Trophoblast cell (in vitro differentiated cells and primary cell): ENCODE measurements around the gene ADK.

Experiments
- DNase-seq, 2 donors: peaks; one replicate each; pipeline ENCODE4 v3.0.0-alpha.2; 2016
- H2AFZ ChIP-seq: 2 replicates; pipeline ENCODE4 v1.6.1; 2013; ENCODE audit warnings: low read length, moderate library complexity, mild to moderate bottlenecking; ENCODE audit not compliant: insufficient read depth, poor library complexity
- H2AK5ac ChIP-seq: 2 replicates; pipeline ENCODE4 v1.6.1; 2013; ENCODE audit warnings: mild to moderate bottlenecking, low read length
- H2BK120ac ChIP-seq: 2 replicates; pipeline ENCODE4 v1.6.1; 2013; ENCODE audit warnings: low read length, mild to moderate bottlenecking, moderate library complexity; ENCODE audit not compliant: insufficient read depth, poor library complexity
- H2BK12ac ChIP-seq: 2 replicates; pipeline ENCODE4 v1.6.1; 2013; ENCODE audit warnings: mild to moderate bottlenecking, low read length, moderate library complexity
- H2BK5ac ChIP-seq: 2 replicates; pipeline ENCODE4 v1.6.1; 2013; ENCODE audit warnings: low read length, low read depth, moderate library complexity, mild to moderate bottlenecking; ENCODE audit not compliant: poor library complexity
- H3K14ac ChIP-seq: 2 replicates; pipeline ENCODE4 v1.6.1; 2013; ENCODE audit warnings: mild to moderate bottlenecking, low read length
- H3K18ac ChIP-seq: 2 replicates; pipeline ENCODE4 v1.6.1; 2013; ENCODE audit warnings: mild to moderate bottlenecking, low read length
- H3K23ac ChIP-seq: 2 replicates; pipeline ENCODE4 v1.6.1; 2013; ENCODE audit warnings: low read length
- H3K27ac ChIP-seq: 2 replicates; pipeline ENCODE4 v1.5.1; 2013; ENCODE audit warnings: low read depth, mild to moderate bottlenecking, inconsistent platforms, low read length, moderate library complexity
- H3K27me3 ChIP-seq: 2 replicates; pipeline ENCODE4 v1.6.1; 2013; ENCODE audit warnings: inconsistent platforms, mild to moderate bottlenecking, low read length, moderate library complexity; ENCODE audit not compliant: insufficient read depth
- H3K36me3 ChIP-seq, 2 experiments: 1 replicate in 1 of 2; 2 replicates in 1 of 2; pipeline ENCODE4 v1.6.1; 2013; ENCODE audit warnings: low read length in 2 of 2, mild to moderate bottlenecking in 2 of 2, moderate library complexity in 1 of 2; ENCODE audit not compliant: insufficient read depth in 2 of 2, control insufficient read depth in 1 of 2
- H3K4ac ChIP-seq: 2 replicates; pipeline ENCODE4 v1.6.1; 2013; ENCODE audit warnings: low read depth, mild to moderate bottlenecking, low read length, moderate library complexity
- H3K4me1 ChIP-seq, 2 experiments: 1 replicate in 1 of 2; 2 replicates in 1 of 2; pipeline ENCODE4 v1.6.1; 2013; ENCODE audit warnings: low read length in 2 of 2, mild to moderate bottlenecking in 2 of 2, moderate library complexity in 1 of 2; ENCODE audit not compliant: insufficient read depth in 2 of 2, control insufficient read depth in 1 of 2
- H3K4me2 ChIP-seq: 2 replicates; pipeline ENCODE4 v1.6.1; 2013; ENCODE audit warnings: inconsistent platforms, mild to moderate bottlenecking, low read length, moderate library complexity
- H3K4me3 ChIP-seq: 2 replicates; pipeline ENCODE4 v1.5.1; 2013; ENCODE audit warnings: mild to moderate bottlenecking, low read depth, low read length, inconsistent platforms
- H3K79me1 ChIP-seq: one replicate; pipeline ENCODE4 v1.6.1; 2013; ENCODE audit warnings: low read length
- H3K79me2 ChIP-seq: 2 replicates; pipeline ENCODE4 v1.6.1; 2013; ENCODE audit warnings: low read length, mild to moderate bottlenecking; ENCODE audit not compliant: control insufficient read depth, insufficient read depth, poor library complexity
- H3K9ac ChIP-seq: 2 replicates; pipeline ENCODE4 v1.6.1; 2013; ENCODE audit warnings: mild to moderate bottlenecking, low read length
- H3K9me3 ChIP-seq: 2 replicates; pipeline ENCODE4 v1.6.1; 2013; ENCODE audit warnings: low read depth, mild to moderate bottlenecking, control low read depth, inconsistent platforms, low read length; ENCODE audit not compliant: insufficient read depth
- H4K12ac ChIP-seq: 2 replicates; pipeline ENCODE4 v1.6.1; 2013; ENCODE audit warnings: low read depth, mild to moderate bottlenecking, low read length, moderate library complexity
- H4K8ac ChIP-seq: 2 replicates; pipeline ENCODE4 v1.6.1; 2013; ENCODE audit warnings: low read depth, mild to moderate bottlenecking, low read length, moderate library complexity
- H4K91ac ChIP-seq: one replicate; pipeline ENCODE4 v1.6.1; 2013; ENCODE audit warnings: low read depth, mild to moderate bottlenecking, low read length, moderate library complexity
- WGBS: extraction: QIAGEN DNeasy Blood & Tissue Kit; methylation state at CpG from one replicate; pipeline ENCODE4 v1.1.7; 2013; ENCODE audit warnings: missing lambda C conversion rate; ENCODE audit not compliant: insufficient read length, insufficient coverage; ENCODE audit errors: extremely low coverage; 5-methylcytosine and 5-hydroxymethylcytosine counted together

Gene ADK

GRCh38 chr10:74373059-74373458 lies 222.0 kb downstream of the ADK start:
- Histone ChIP-seq H2AK5ac (no peak overlapping the region), H3K27ac (no peak overlapping the region), H2AFZ (no peak overlapping the region), H3K23ac (no peak overlapping the region), H2BK5ac (no peak overlapping the region), H3K4me2 (no peak overlapping the region), H3K4me1 (no peaks in the 10 kb centered on the region), H3K9ac (no peak overlapping the region), H3K36me3 (peaks cover 2 to 4% of the 10 kb centered on the region in 2 experiments), H3K14ac (no peak overlapping the region), H3K18ac (no peak overlapping the region), H3K79me2 (no peaks in the 10 kb centered on the region), H4K91ac (no peak overlapping the region), H4K8ac (no peak overlapping the region), H3K4me3 (no peak overlapping the region), H3K27me3 (no peaks in the 10 kb centered on the region), H2BK12ac (no peak overlapping the region), H2BK120ac (no peak overlapping the region), H3K9me3 (no peaks in the 10 kb centered on the region), H3K4ac (no peak overlapping the region), H3K79me1 (no peaks in the 10 kb centered on the region), H4K12ac (no peak overlapping the region)
- no CpG with 5 or more reads among the region's 1 CpG for WGBS
- no peak for DNase-seq

- H3K4me1 ChIP-seq: no peaks in the 10 kb centered on the region
- no peak overlapping the region for H4K91ac ChIP-seq
- H3K9me3 ChIP-seq: no peaks in the 10 kb centered on the region
- H3K79me1 ChIP-seq: no peaks in the 10 kb centered on the region
- H3K14ac ChIP-seq: no peak overlapping the region
- no peak overlapping the region for H3K23ac ChIP-seq
- no peak overlapping the region for H2BK120ac ChIP-seq
- no peak overlapping the region for H2AK5ac ChIP-seq
- WGBS: no CpG with 5 or more reads among the region's 5 CpGs
- no peak overlapping the region for H3K4me3 ChIP-seq
- H4K8ac ChIP-seq: no peak overlapping the region
- H4K12ac ChIP-seq: no peak overlapping the region
- no peaks in the 10 kb centered on the region for H3K27me3 ChIP-seq
- no peak overlapping the region for H3K4ac ChIP-seq
- no peak overlapping the region for H3K9ac ChIP-seq
- H3K79me2 ChIP-seq: no peaks in the 10 kb centered on the region
- H3K4me2 ChIP-seq: no peak overlapping the region
- no peak overlapping the region for H2BK5ac ChIP-seq
- H2BK12ac ChIP-seq: no peak overlapping the region
- no peak for DNase-seq
- no peak overlapping the region for H3K27ac ChIP-seq
- no peak overlapping the region for H2AFZ ChIP-seq
- H3K36me3 ChIP-seq: no peaks in the 10 kb centered on the region
- no peak overlapping the region for H3K18ac ChIP-seq
These were observed 226.5 kb downstream of the ADK start for GRCh38 chr10:74377476-74377875.

- Histone ChIP-seq H2BK120ac (no peak overlapping the region), H3K4me1 (no peaks in the 10 kb centered on the region), H3K79me1 (no peaks in the 10 kb centered on the region), H4K8ac (no peak overlapping the region), H3K36me3 (no peaks in the 10 kb centered on the region), H3K4me3 (no peak overlapping the region), H2AK5ac (no peak overlapping the region), H3K27me3 (no peaks in the 10 kb centered on the region), H3K14ac (no peak overlapping the region), H3K4ac (no peak overlapping the region), H3K9ac (no peak overlapping the region), H3K18ac (no peak overlapping the region), H3K4me2 (no peak overlapping the region), H2BK5ac (no peak overlapping the region), H3K9me3 (no peaks in the 10 kb centered on the region), H3K23ac (no peak overlapping the region), H3K27ac (no peak overlapping the region), H2AFZ (no peak overlapping the region), H2BK12ac (no peak overlapping the region), H4K91ac (no peak overlapping the region), H4K12ac (no peak overlapping the region), H3K79me2 (no peaks in the 10 kb centered on the region)
- no peak for DNase-seq
- WGBS: no CpG with 5 or more reads among the region's 3 CpGs
These were observed 228.5 kb downstream of the ADK start for GRCh38 chr10:74379474-74379873.

- no peaks in the 10 kb centered on the region for H3K27me3 ChIP-seq
- no peak overlapping the region for H2BK12ac ChIP-seq
- H3K4ac ChIP-seq: no peak overlapping the region
- H2BK120ac ChIP-seq: no peak overlapping the region
- no peak overlapping the region for H3K27ac ChIP-seq
- no peaks in the 10 kb centered on the region for H3K79me2 ChIP-seq
- DNase-seq: no peak
- no peaks in the 10 kb centered on the region for H3K36me3 ChIP-seq
- H2AFZ ChIP-seq: no peak overlapping the region
- no peak overlapping the region for H4K8ac ChIP-seq
- H4K12ac ChIP-seq: no peak overlapping the region
- no peak overlapping the region for H3K4me2 ChIP-seq
- H3K9me3 ChIP-seq: no peaks in the 10 kb centered on the region
- H4K91ac ChIP-seq: no peak overlapping the region
- no peak overlapping the region for H2BK5ac ChIP-seq
- H3K18ac ChIP-seq: no peak overlapping the region
- H3K14ac ChIP-seq: no peak overlapping the region
- H3K23ac ChIP-seq: no peak overlapping the region
- no peaks in the 10 kb centered on the region for H3K79me1 ChIP-seq
- WGBS: no CpG with 5 or more reads among the region's 1 CpG
- H3K9ac ChIP-seq: no peak overlapping the region
- no peaks in the 10 kb centered on the region for H3K4me1 ChIP-seq
- H3K4me3 ChIP-seq: no peak overlapping the region
- H2AK5ac ChIP-seq: no peak overlapping the region
These were observed 229.8 kb downstream of the ADK start for GRCh38 chr10:74380795-74381194.
